ENCODE measurements around the gene SEMA6B. TPM values are rescaled to one million over a fixed set of nuclear protein-coding genes. Genes with fewer than 3 reads are reported as not detected.
A peak's percentile ranks its signal among the peaks of the same experiment; 100 is the strongest.

SEMA6B gene
- total RNA-seq, 1 donor from 2014 or later = 9.5 TPM

DNA sequence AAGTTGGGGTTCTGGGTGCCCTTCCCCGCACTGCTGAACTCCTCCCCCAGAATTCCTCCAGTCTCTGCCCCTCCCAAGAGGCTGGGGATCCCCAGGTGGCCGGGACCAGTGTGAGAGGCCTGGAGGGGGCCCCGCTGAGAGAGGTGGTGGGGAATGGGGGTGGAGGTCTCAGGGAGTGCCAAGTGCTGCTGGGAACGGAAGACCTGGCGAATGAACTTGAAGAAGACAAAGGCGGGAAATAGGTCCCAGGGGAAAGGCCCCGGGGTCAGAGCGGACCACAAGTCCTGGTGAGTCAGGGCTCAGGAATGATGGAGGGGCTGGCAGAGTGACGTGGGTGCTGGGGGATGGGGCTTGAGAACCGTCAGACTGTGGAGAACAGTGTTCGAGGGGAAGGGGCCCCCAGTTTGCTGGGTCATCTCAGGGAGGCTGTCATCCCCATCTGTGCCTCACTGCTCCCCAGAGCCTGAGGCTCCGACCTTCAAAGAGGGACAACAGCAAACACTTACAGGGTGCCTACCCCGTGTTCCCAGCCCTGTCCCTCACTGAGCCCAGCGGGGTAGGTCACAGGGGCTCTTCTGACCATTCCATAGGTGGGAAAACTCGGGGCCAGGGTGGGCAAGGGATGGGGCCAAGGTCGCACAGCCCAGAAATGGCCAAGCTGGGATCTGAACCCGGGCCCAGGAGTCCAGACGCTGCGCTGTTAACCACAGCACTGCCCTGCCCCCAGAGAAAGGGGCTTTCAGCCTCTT lies 16.0 kb upstream of the SEMA6B start:
- TF ChIP-seq, protein P1, sequence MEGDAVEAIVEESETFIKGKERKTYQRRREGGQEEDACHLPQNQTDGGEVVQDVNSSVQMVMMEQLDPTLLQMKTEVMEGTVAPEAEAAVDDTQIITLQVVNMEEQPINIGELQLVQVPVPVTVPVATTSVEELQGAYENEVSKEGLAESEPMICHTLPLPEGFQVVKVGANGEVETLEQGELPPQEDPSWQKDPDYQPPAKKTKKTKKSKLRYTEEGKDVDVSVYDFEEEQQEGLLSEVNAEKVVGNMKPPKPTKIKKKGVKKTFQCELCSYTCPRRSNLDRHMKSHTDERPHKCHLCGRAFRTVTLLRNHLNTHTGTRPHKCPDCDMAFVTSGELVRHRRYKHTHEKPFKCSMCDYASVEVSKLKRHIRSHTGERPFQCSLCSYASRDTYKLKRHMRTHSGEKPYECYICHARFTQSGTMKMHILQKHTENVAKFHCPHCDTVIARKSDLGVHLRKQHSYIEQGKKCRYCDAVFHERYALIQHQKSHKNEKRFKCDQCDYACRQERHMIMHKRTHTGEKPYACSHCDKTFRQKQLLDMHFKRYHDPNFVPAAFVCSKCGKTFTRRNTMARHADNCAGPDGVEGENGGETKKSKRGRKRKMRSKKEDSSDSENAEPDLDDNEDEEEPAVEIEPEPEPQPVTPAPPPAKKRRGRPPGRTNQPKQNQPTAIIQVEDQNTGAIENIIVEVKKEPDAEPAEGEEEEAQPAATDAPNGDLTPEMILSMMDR (conservative IDR thresholded peaks at IDR 0.05) = no peak
- peaks cover 23% of the 10 kb centered on the region for H3K4me1 Mint-ChIP-seq (ENCODE audit: unreplicated experiment)
- no peak overlapping the region for H3K4me3 Mint-ChIP-seq
- DNase-seq (ENCODE audit: extremely low spot score, unreplicated experiment) = no peak
- H3K27me3 Mint-ChIP-seq = peaks cover 29% of the 10 kb centered on the region
- H3K9me3 Mint-ChIP-seq = no peaks in the 10 kb centered on the region
- H3K27ac Mint-ChIP-seq = peak overlapping the region; percentile 50
- H3K36me3 Mint-ChIP-seq = no peaks in the 10 kb centered on the region

DNA sequence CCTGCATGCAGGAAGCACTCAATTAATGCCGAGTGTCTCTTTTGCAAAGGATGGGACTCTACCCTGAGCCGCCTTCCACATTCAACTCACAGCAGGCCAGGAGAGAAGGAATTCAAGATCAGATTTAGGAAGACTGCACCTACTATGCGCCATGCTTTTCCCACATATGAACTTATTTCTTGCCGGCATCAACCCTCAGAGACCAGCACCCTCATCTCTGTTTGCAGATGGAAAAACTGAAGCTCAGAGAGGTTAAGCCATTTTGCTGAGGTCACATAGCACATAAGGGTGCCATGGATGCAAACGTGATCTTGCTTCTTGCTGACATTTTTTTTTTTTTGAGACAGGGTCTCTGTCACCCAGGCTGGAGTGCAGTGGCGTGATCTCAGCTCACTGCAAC lies 14.2 kb upstream of the SEMA6B start:
- DNase-seq (ENCODE audit: extremely low spot score, unreplicated experiment) = no peak
- peaks cover 13% of the 10 kb centered on the region for H3K27me3 Mint-ChIP-seq
- H3K36me3 Mint-ChIP-seq = no peaks in the 10 kb centered on the region
- H3K4me1 Mint-ChIP-seq (ENCODE audit: unreplicated experiment) = peaks cover 20% of the 10 kb centered on the region
- no peaks in the 10 kb centered on the region for H3K9me3 Mint-ChIP-seq
- TF ChIP-seq, protein P1 (conservative IDR thresholded peaks at IDR 0.05) = no peak
- no peak overlapping the region for H3K27ac Mint-ChIP-seq
- H3K4me3 Mint-ChIP-seq = no peak overlapping the region

DNA sequence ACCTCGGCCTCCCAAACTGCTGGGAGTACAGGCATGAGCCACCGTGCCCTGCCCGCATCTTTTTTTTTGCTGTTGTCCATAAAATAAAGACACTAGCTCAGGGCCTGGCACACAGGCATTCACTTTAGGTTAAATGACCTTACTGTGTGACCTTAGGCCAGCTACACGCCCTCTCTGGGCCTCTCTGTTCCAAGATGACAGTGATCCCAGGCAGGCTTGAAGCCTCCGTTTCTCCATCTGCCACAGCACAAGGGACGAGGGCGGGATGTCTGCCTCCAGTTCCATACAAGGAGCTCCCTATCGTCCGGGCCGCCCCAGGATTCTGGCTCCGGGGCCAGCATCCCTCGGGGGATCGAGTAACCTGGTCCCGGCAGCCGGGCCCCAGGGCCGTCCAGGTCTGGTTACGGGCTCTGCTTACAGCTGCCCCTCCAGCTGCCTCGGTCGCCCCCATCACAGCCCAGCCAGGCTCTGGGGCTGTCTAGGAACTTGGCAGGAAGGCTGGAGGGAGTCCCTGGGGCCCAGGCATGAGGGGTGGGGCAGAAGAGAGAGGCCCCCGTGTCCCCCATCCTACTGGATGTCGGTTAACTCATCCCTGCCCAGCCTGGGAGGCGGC lies 11.9 kb upstream of the SEMA6B start:
- H3K4me3 Mint-ChIP-seq = no peak overlapping the region
- no peak for DNase-seq (ENCODE audit: extremely low spot score, unreplicated experiment)
- no peaks in the 10 kb centered on the region for H3K36me3 Mint-ChIP-seq
- H3K9me3 Mint-ChIP-seq = no peaks in the 10 kb centered on the region
- H3K27ac Mint-ChIP-seq = no peak overlapping the region
- TF ChIP-seq, protein P1 (conservative IDR thresholded peaks at IDR 0.05) = no peak
- peaks cover 19% of the 10 kb centered on the region for H3K4me1 Mint-ChIP-seq (ENCODE audit: unreplicated experiment)
- H3K27me3 Mint-ChIP-seq = peaks cover 7% of the 10 kb centered on the region

DNA sequence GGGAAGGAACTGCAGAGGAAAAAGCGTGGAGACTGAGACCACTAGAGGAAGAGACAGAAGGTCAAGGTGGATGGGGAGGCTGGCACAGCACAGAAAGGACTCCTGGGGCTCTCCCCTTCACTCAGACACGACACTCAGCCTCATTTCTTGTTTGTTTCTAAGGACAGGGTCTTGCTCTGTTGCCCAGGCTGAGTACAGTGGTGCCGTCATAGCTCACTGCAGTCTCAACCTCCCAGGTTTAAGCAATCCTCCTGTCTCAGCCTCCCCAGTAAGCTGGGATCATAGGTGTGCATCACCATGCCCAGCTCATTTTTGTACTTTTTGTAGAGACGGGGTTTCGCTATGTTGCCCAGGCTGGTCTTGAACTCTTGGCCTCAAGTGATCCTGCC lies 11.4 kb upstream of the SEMA6B start:
- DNase-seq (ENCODE audit: extremely low spot score, unreplicated experiment) = no peak
- Mint-ChIP-seq H3K9me3 (no peaks in the 10 kb centered on the region), H3K27me3 (peaks cover 2% of the 10 kb centered on the region), H3K4me3 (no peak overlapping the region), H3K36me3 (no peaks in the 10 kb centered on the region), H3K27ac (no peak overlapping the region), H3K4me1 (ENCODE audit: unreplicated experiment) (peaks cover 14% of the 10 kb centered on the region)
- TF ChIP-seq, protein P1 (conservative IDR thresholded peaks at IDR 0.05) = no peak

DNA sequence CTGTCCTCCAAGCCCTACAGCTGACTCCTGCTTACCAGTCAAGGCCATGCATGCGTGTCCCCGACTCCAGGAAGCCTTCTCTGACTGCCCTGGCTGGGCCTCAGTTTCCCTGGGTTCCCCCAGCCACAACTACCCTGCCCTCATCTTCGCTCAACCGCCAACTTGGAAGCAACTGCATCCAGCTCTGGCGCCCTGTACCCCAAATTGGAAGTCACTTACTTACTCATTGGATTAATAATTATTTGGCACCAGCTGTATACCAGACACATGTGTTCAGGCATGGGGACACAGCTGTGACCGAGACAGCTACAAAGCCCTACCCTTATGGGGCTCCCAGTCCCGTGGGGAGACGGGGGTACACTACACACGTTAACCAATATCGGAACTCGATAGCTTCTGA lies 10.9 kb upstream of the SEMA6B start:
- peaks cover 11% of the 10 kb centered on the region for H3K4me1 Mint-ChIP-seq (ENCODE audit: unreplicated experiment)
- H3K27me3 Mint-ChIP-seq = no peaks in the 10 kb centered on the region
- TF ChIP-seq, protein P1 (conservative IDR thresholded peaks at IDR 0.05) = no peak
- H3K9me3 Mint-ChIP-seq = no peaks in the 10 kb centered on the region
- DNase-seq (ENCODE audit: extremely low spot score, unreplicated experiment) = no peak
- H3K4me3 Mint-ChIP-seq = no peak overlapping the region
- H3K36me3 Mint-ChIP-seq = no peaks in the 10 kb centered on the region
- H3K27ac Mint-ChIP-seq = no peak overlapping the region

Data from type B pancreatic cell (in vitro differentiated cells).